ENCODE data around the gene PEX14. TPM values are rescaled to one million over a fixed set of nuclear protein-coding genes. Genes with fewer than 3 reads are reported as not detected.

The PEX14 gene
- total and polyA plus RNA-seq, 2 donors (not counting 3 experiments of a cell fraction or from before 2014, with no cell fraction given) = 19.5 to 26.5 TPM

GRCh38 chr1:10494418-10494753, 19.6 kb downstream of the PEX14 start:
- BruUV-seq (replicated peaks) = no TSS peak
- Histone ChIP-seq H3K9me1 (replicated peaks; ENCODE audit: control insufficient read depth, extremely low read depth, insufficient read depth, low read length) (no peaks in the 10 kb centered on the region), H2AFZ (ENCODE audit: low read depth, low read length) (no peak overlapping the region), H3K4me2 (ENCODE audit: insufficient read depth, low read length) (no peak overlapping the region), H3K4me1 (ENCODE audit: control insufficient read depth, extremely low read depth, insufficient read depth, low read length) (peaks cover 5% of the 10 kb centered on the region), H3K79me2 (ENCODE audit: control insufficient read depth, insufficient read depth, low read length) (peaks cover 27% of the 10 kb centered on the region), H3K9me3 (replicated peaks; ENCODE audit: control insufficient read depth, insufficient read depth, low read length) (no peaks in the 10 kb centered on the region), H3K27ac (ENCODE audit: insufficient read depth, low read depth, low read length) (no peak overlapping the region), H3K27me3 (ENCODE audit: control insufficient read depth in 2 of 2, insufficient read depth in 2 of 2, low read length in 2 of 2) (no peaks in the 10 kb centered on the region), H3K4me3 (replicated peaks in 1 of 3; ENCODE audit: insufficient read depth in 1 of 3, low read depth in 1 of 3, low read length in 3 of 3) (no peak overlapping the region), H3K9ac (replicated peaks; ENCODE audit: extremely low read depth, insufficient read depth, low read length) (no peak overlapping the region), H3K36me3 (ENCODE audit: control insufficient read depth in 2 of 2, extremely low read depth in 1 of 2, insufficient read depth in 2 of 2, low read length in 2 of 2) (peaks cover 0 to 3% of the 10 kb centered on the region in 2 experiments), H4K20me1 (replicated peaks; ENCODE audit: control insufficient read depth, extremely low read depth, insufficient read depth, low read length) (no peaks in the 10 kb centered on the region)
- FAIRE-seq (no peak), DNase-seq (ENCODE audit: low read depth, low spot score) (no peak)
- ChIA-PET POLR2A (interaction anchor here (0.7 to 1.1 kb wide), 2 partner anchors 64 to 108 kb away, joined by 3 to 4 read pairs; partner anchors contain the start of gene CENPS), CTCF (interaction anchor here (0.7 to 3.6 kb wide), 25 partner anchors 9 to 450 kb away, joined by 3 to 123 read pairs (median 10); partner anchors contain the start of gene CENPS)
- TF ChIP-seq MYC (IDR thresholded peaks at IDR 0.05; ENCODE audit: low read depth, low read length) = no peak
- TF ChIP-seq POLR2A (IDR thresholded peaks at IDR 0.05; ENCODE audit: low read depth, low read length) = no peak
- TF ChIP-seq JUN (IDR thresholded peaks at IDR 0.05; ENCODE audit: borderline replicate concordance, insufficient read depth, insufficient read length, low read depth) = no peak
- TF ChIP-seq GATA2 (IDR thresholded peaks at IDR 0.05; ENCODE audit: insufficient read depth, insufficient read length, low read depth, low read length) = no peak
- dilution Hi-C loops (cut with MboI; ENCODE audit: extremely low pct_ligation_motif_present, low sequenced_read_pairs) (no loop called here), intact Hi-C loops (cut with micrococcal nuclease) (loop anchor here (1.0 kb wide), 2 partner anchors 64 to 117 kb away; partner anchors contain the start of gene CENPS)

- no peak overlapping the region for H2AFZ ChIP-seq (ENCODE audit: low read depth, low read length)
- intact Hi-C loops (cut with micrococcal nuclease) = loop anchor here (1.0 kb wide), 4 partner anchors 65 to 447 kb away; partner anchors contain the start of gene CENPS
- H3K36me3 ChIP-seq (ENCODE audit: control insufficient read depth in 2 of 2, extremely low read depth in 1 of 2, insufficient read depth in 2 of 2, low read length in 2 of 2) = peaks cover 0 to 3% of the 10 kb centered on the region in 2 experiments
- POLR2A ChIA-PET = no interaction called here
- BruUV-seq (replicated peaks) = no TSS peak
- no peaks in the 10 kb centered on the region for H3K27me3 ChIP-seq (ENCODE audit: control insufficient read depth in 2 of 2, insufficient read depth in 2 of 2, low read length in 2 of 2)
- CTCF ChIA-PET = interaction anchor here (0.6 to 3.6 kb wide), 32 partner anchors 9 to 543 kb away, joined by 3 to 123 read pairs (median 6); partner anchors contain the start of gene CENPS
- peak; percentile 59 for DNase-seq (ENCODE audit: low read depth, low spot score)
- TF ChIP-seq POLR2A (IDR thresholded peaks at IDR 0.05; ENCODE audit: low read depth, low read length) (no peak), CTCF (IDR thresholded peaks at IDR 0.05; ENCODE audit: extremely low read depth in 1 of 2, insufficient read depth in 1 of 2, low read depth in 1 of 2, low read length in 2 of 2) (peak; percentile 92 to 93), MAX (IDR thresholded peaks at IDR 0.05; ENCODE audit: insufficient read depth, insufficient read length) (no peak), POLR2AphosphoS5 (IDR thresholded peaks at IDR 0.05; ENCODE audit: insufficient read depth, low read depth, low read length) (no peak), EZH2 (IDR thresholded peaks at IDR 0.05; ENCODE audit: borderline replicate concordance, low read depth, low read length, severe bottlenecking) (no peak), FOS (IDR thresholded peaks at IDR 0.05; ENCODE audit: borderline replicate concordance, insufficient read depth, low read length) (no peak), MYC (IDR thresholded peaks at IDR 0.05; ENCODE audit: low read depth, low read length) (no peak), GATA2 (IDR thresholded peaks at IDR 0.05; ENCODE audit: insufficient read depth, insufficient read length, low read depth, low read length) (no peak), JUN (IDR thresholded peaks at IDR 0.05; ENCODE audit: borderline replicate concordance, insufficient read depth, insufficient read length, low read depth) (no peak)
- H3K4me2 ChIP-seq (ENCODE audit: insufficient read depth, low read length) = peak overlapping the region; percentile 41
- no peak overlapping the region for H3K4me3 ChIP-seq (replicated peaks in 1 of 3; ENCODE audit: insufficient read depth in 1 of 3, low read depth in 1 of 3, low read length in 3 of 3)
- dilution Hi-C loops (cut with MboI; ENCODE audit: extremely low pct_ligation_motif_present, low sequenced_read_pairs) = no loop called here
- H4K20me1 ChIP-seq (replicated peaks; ENCODE audit: control insufficient read depth, extremely low read depth, insufficient read depth, low read length) = no peaks in the 10 kb centered on the region
- peak; percentile 84 for FAIRE-seq
- no peaks in the 10 kb centered on the region for H3K9me3 ChIP-seq (replicated peaks; ENCODE audit: control insufficient read depth, insufficient read depth, low read length)
- no peak overlapping the region for H3K27ac ChIP-seq (ENCODE audit: insufficient read depth, low read depth, low read length)
- no peak overlapping the region for H3K9ac ChIP-seq (replicated peaks; ENCODE audit: extremely low read depth, insufficient read depth, low read length)
- H3K4me1 ChIP-seq (ENCODE audit: control insufficient read depth, extremely low read depth, insufficient read depth, low read length) = peaks cover 5% of the 10 kb centered on the region
- peaks cover 27% of the 10 kb centered on the region for H3K79me2 ChIP-seq (ENCODE audit: control insufficient read depth, insufficient read depth, low read length)
- no peaks in the 10 kb centered on the region for H3K9me1 ChIP-seq (replicated peaks; ENCODE audit: control insufficient read depth, extremely low read depth, insufficient read depth, low read length)
These were observed 20.2 kb downstream of the PEX14 start for GRCh38 chr1:10494754-10495474.

Data from endothelial cell of umbilical vein (primary cell).